ENCODE results near the gene FLCN. TPM values are rescaled to one million over a fixed set of nuclear protein-coding genes. Genes with fewer than 3 reads are reported as not detected.
"Not testable (repeated sequence)": the region's sequence is repeated elsewhere in the genome, so short reads cannot be mapped to it uniquely, and the experiment has no call there.

FLCN gene
- total RNA-seq, 1 experiment from 2014 or later, result 38.8 TPM

DNA sequence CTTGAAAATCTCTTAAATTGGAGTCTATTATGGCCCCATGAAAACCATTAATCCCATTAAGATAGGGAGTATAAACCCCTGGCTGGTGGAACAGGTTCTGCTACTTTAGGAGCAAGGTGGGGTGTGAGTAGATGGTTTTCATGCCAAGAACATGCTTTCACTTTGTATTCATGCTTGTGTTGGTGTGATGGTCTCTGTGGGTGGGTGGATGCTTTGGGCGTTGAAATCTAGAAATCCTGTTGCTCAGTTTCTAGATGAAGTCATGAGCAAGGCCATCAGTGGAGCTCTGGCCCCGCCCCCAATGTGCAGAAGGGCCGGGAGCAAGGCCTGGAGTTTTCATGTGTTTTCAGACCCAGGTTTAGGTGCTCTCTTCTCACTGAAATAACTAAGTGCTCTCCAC lies 50.9 kb downstream of the FLCN start:
- POLR2A ChIA-PET (ENCODE audit: unreplicated experiment), result interaction anchor here (0.6 kb wide), 1 partner anchor 16 kb away, joined by 13 read pairs; no protein-coding TSS in a partner anchor
- BruUV-seq (replicated peaks), result no TSS peak
- H3K36me3 ChIP-seq (ENCODE audit: low read depth), result peaks cover 36% of the 10 kb centered on the region
- TF ChIP-seq, protein P1, sequence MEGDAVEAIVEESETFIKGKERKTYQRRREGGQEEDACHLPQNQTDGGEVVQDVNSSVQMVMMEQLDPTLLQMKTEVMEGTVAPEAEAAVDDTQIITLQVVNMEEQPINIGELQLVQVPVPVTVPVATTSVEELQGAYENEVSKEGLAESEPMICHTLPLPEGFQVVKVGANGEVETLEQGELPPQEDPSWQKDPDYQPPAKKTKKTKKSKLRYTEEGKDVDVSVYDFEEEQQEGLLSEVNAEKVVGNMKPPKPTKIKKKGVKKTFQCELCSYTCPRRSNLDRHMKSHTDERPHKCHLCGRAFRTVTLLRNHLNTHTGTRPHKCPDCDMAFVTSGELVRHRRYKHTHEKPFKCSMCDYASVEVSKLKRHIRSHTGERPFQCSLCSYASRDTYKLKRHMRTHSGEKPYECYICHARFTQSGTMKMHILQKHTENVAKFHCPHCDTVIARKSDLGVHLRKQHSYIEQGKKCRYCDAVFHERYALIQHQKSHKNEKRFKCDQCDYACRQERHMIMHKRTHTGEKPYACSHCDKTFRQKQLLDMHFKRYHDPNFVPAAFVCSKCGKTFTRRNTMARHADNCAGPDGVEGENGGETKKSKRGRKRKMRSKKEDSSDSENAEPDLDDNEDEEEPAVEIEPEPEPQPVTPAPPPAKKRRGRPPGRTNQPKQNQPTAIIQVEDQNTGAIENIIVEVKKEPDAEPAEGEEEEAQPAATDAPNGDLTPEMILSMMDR (conservative IDR thresholded peaks at IDR 0.05), result no peak
- no peak for TF ChIP-seq EZH2 (IDR thresholded peaks at IDR 0.05; ENCODE audit: low read depth)
- H3K27me3 ChIP-seq (ENCODE audit: insufficient read depth, low read depth), result no peaks in the 10 kb centered on the region
- no peak overlapping the region for H3K4me2 ChIP-seq
- no peaks in the 10 kb centered on the region for H3K9me2 ChIP-seq (ENCODE audit: insufficient read depth)
- peaks cover 9% of the 10 kb centered on the region for H3K4me1 ChIP-seq (replicated peaks; ENCODE audit: insufficient read depth)
- peaks cover 23% of the 10 kb centered on the region for H4K20me1 ChIP-seq (ENCODE audit: insufficient read depth)
- peak; percentile 42 to 55 for DNase-seq
- no peak overlapping the region for H2AFZ ChIP-seq
- intact Hi-C loops (cut with micrococcal nuclease; ENCODE audit: unreplicated experiment), result no loop called here
- CTCF ChIA-PET, result no interaction called here
- H3F3A ChIP-seq (ENCODE audit: insufficient read depth, low read depth), result peaks cover 77% of the 10 kb centered on the region
- no peak overlapping the region for H3K27ac ChIP-seq
- no peaks in the 10 kb centered on the region for H3K9me3 ChIP-seq (ENCODE audit: insufficient read depth, low read depth)
- no peak overlapping the region for H3K4me3 ChIP-seq
- no peaks in the 10 kb centered on the region for H3K79me2 ChIP-seq (ENCODE audit: low read depth)

DNA sequence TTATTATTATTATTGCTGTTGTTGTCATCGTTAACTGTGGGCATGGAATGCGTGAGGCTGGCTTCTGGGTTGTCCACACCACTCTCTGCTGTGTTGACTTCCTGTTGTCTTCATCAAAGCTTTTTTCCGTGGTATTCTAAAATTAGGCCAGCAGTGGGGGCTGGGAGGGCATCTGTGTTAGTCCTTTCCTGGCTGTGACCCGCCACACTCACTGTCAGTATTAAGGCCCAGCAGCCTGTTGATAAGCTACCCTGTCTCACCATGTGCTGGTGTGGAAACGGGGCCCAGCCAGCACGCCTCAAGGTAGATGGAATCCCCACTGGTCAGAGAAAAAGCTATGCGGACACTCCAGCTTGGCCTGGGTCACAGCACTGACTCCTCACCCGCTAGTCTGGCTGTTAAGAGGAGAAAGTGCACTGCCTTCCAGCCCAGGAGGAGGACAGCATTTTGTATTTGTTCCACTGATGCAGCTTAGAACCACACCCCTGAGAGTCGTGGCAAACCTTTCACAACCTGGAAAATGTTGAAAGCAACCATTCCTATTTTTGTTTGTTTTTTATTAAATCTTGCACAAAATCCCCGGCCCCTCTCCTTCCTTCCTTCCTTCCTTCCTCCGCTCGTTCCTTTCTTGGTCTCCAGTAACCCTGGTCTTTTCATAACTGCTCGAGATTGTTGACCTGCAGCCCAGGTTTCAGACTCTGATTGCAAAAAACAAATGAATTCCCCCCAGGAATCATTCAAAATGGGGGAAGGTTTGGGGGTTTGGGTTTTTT lies 51.8 kb downstream of the FLCN start:
- CTCF ChIA-PET, result not testable (repeated sequence)

DNA sequence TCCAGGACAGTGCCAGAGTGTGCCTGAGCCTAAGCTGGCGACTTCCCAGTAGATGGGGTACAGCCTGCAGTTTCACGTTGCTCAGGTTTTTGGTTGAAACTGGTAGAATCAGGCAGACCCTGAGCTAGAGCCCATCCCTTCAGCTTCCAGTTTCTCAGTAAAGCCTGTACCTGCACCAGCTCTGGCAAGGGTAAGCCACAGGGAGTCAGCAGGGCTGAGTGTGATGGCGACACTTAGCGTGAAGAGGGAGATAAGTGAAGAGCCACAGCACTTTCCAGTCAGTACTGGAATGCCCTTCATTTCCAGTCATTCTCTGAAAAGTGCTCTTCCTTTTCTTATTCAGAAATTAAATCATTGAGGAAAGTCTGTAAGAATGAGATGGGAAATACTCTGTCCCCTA lies 53.2 kb downstream of the FLCN start:
- no peak for DNase-seq
- no peak overlapping the region for H3K4me2 ChIP-seq
- no TSS peak for BruUV-seq (replicated peaks)
- ChIA-PET CTCF (no interaction called here), POLR2A (ENCODE audit: unreplicated experiment) (interaction anchor here (0.7 kb wide), 1 partner anchor 25 kb away, joined by 3 read pairs; no protein-coding TSS in a partner anchor)
- no peak overlapping the region for H3K4me3 ChIP-seq
- no peaks in the 10 kb centered on the region for H3K9me2 ChIP-seq (ENCODE audit: insufficient read depth)
- no peaks in the 10 kb centered on the region for H3K9me3 ChIP-seq (ENCODE audit: insufficient read depth, low read depth)
- no peaks in the 10 kb centered on the region for H3K27me3 ChIP-seq (ENCODE audit: insufficient read depth, low read depth)
- peaks cover 32% of the 10 kb centered on the region for H4K20me1 ChIP-seq (ENCODE audit: insufficient read depth)
- peaks cover 76% of the 10 kb centered on the region; the same call in 1 of the 2 replicates for H3F3A ChIP-seq (ENCODE audit: insufficient read depth, low read depth)
- intact Hi-C loops (cut with micrococcal nuclease; ENCODE audit: unreplicated experiment), result no loop called here
- no peak overlapping the region for H3K27ac ChIP-seq
- H3K4me1 ChIP-seq (replicated peaks; ENCODE audit: insufficient read depth), result peaks cover 9% of the 10 kb centered on the region
- no peak for TF ChIP-seq EZH2 (IDR thresholded peaks at IDR 0.05; ENCODE audit: low read depth)
- TF ChIP-seq, protein P1 (conservative IDR thresholded peaks at IDR 0.05), result no peak
- H3K36me3 ChIP-seq (ENCODE audit: low read depth), result peaks cover 48% of the 10 kb centered on the region
- H2AFZ ChIP-seq, result no peak overlapping the region
- no peaks in the 10 kb centered on the region for H3K79me2 ChIP-seq (ENCODE audit: low read depth)

More for the DNA sequence above, 51.8 kb downstream of the FLCN start:
- DNase-seq; BruUV-seq (replicated peaks); H2AFZ ChIP-seq; H3K79me2 ChIP-seq (ENCODE audit: low read depth); H3K27ac ChIP-seq; H3K9me2 ChIP-seq (ENCODE audit: insufficient read depth); H3K4me1 ChIP-seq (replicated peaks; ENCODE audit: insufficient read depth); H3K27me3 ChIP-seq (ENCODE audit: insufficient read depth, low read depth); intact Hi-C loops (cut with micrococcal nuclease; ENCODE audit: unreplicated experiment); H3K4me3 ChIP-seq; H3K4me2 ChIP-seq; H3K9me3 ChIP-seq (ENCODE audit: insufficient read depth, low read depth): not testable (repeated sequence)
- POLR2A ChIA-PET (ENCODE audit: unreplicated experiment), result interaction anchor here (0.7 kb wide), 1 partner anchor 7 kb away, joined by 5 read pairs; no protein-coding TSS in a partner anchor
- peaks cover 23% of the 10 kb centered on the region for H4K20me1 ChIP-seq (ENCODE audit: insufficient read depth)
- H3F3A ChIP-seq (ENCODE audit: insufficient read depth, low read depth), result peaks cover 77% of the 10 kb centered on the region
- peaks cover 41% of the 10 kb centered on the region for H3K36me3 ChIP-seq (ENCODE audit: low read depth)

Data from PC-9 (cell line).